HG02884 (cell line): ENCODE data around the gene GLB1L3.
A peak's percentile ranks its signal among the peaks of the same experiment; 100 is the strongest.

Experiments
- ATAC-seq: cut with Tn5 transposase; IDR thresholded peaks from one replicate; pipeline ENCODE4 v1.9.1; 2021; ENCODE audit warnings: mild to moderate bottlenecking, moderate library complexity; ENCODE audit not compliant: unreplicated experiment

GLB1L3 gene

GRCh38 chr11:134359646-134360045, 83.5 kb downstream of the GLB1L3 start:
- no peak for ATAC-seq

GRCh38 chr11:134360050-134360835, 84.1 kb downstream of the GLB1L3 start:
- peak; percentile 94 for ATAC-seq

- no peak for ATAC-seq
Observed at GRCh38 chr11:134361661-134362060, 85.5 kb downstream of the GLB1L3 start.

GRCh38 chr11:134362192-134362901, 86.2 kb downstream of the GLB1L3 start:
- ATAC-seq = no peak

GRCh38 chr11:134363161-134363560, 87.0 kb downstream of the GLB1L3 start:
- no peak for ATAC-seq

GRCh38 chr11:134363592-134363991, 87.4 kb downstream of the GLB1L3 start:
- no peak for ATAC-seq

GRCh38 chr11:134364261-134364660, 88.1 kb downstream of the GLB1L3 start:
- ATAC-seq = no peak

- ATAC-seq = no peak
Observed at GRCh38 chr11:134365011-134365925, 89.1 kb downstream of the GLB1L3 start.

- ATAC-seq = no peak
Observed at GRCh38 chr11:134366254-134366653, 90.1 kb downstream of the GLB1L3 start.

GRCh38 chr11:134367781-134368180, 91.6 kb downstream of the GLB1L3 start:
- ATAC-seq = no peak
